ENCODE measurements around the gene CTBP2. TPM values are rescaled to one million over a fixed set of nuclear protein-coding genes. Genes with fewer than 3 reads are reported as not detected.
"Not testable (repeated sequence)": the region's sequence is repeated elsewhere in the genome, so short reads cannot be mapped to it uniquely, and the experiment has no call there.

The CTBP2 gene
- total RNA-seq, 1 experiment from 2014 or later: 125 TPM

DNA sequence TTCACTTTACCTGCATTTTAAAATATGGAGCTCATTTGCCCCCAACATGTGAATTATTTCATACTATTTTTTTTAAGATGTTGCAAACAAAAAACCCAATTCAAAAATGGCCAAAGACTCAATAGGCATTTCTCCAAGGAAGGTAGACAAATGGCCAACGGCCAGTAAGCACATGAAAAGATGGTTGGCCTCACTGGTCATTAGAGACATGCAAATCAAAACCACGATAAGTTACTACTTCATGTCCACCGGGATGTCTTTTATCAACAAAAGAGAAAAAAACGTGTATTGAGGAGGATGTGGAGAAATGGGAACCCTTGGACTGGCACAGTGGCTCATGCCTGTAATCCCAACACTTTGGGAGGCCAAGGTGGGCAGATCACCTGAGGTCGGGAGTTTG is 3.4 kb upstream of the CTBP2 start:
- CTCF ChIA-PET: no interaction called here
- DNase-seq (ENCODE audit: low read depth, low spot score) (no peak), ATAC-seq (no peak)
- Histone ChIP-seq H3K4me3 (ENCODE audit: low read depth in 2 of 2, low read length in 2 of 2) (no peak overlapping the region), H3K27ac (ENCODE audit: low read length) (no peak overlapping the region), H3K27me3 (ENCODE audit: control insufficient read depth, insufficient read depth, low read length) (no peaks in the 10 kb centered on the region; the same call in 1 of the 2 replicates), H3K9me3 (ENCODE audit: control insufficient read depth, insufficient read depth, low read depth, low read length) (no peaks in the 10 kb centered on the region), H3K36me3 (ENCODE audit: control insufficient read depth, insufficient read depth, low read length) (no peaks in the 10 kb centered on the region; the same call in 1 of the 2 replicates), H3K4me1 (ENCODE audit: control insufficient read depth, insufficient read depth, low read length) (0 out of 2 replicates have a peak, but pooled peaks cover 6% of the 10 kb centered on the region)
- intact Hi-C loops (cut with micrococcal nuclease; ENCODE audit: unreplicated experiment): loop anchor here (5.0 to 10.0 kb wide), 2 partner anchors 193 to 541 kb away; no protein-coding TSS in a partner anchor
- BruUV-seq (replicated peaks): no TSS peak
- in situ Hi-C loops (cut with HindIII; ENCODE audit: low pct_unique_long_range_greater_than_20kb, low sequenced_read_pairs): no loop called here
- POLR2A ChIA-PET: interaction anchor here (0.6 kb wide), 1 partner anchor 64 kb away, joined by 7 read pairs; no protein-coding TSS in a partner anchor
- TF ChIP-seq, protein P1, sequence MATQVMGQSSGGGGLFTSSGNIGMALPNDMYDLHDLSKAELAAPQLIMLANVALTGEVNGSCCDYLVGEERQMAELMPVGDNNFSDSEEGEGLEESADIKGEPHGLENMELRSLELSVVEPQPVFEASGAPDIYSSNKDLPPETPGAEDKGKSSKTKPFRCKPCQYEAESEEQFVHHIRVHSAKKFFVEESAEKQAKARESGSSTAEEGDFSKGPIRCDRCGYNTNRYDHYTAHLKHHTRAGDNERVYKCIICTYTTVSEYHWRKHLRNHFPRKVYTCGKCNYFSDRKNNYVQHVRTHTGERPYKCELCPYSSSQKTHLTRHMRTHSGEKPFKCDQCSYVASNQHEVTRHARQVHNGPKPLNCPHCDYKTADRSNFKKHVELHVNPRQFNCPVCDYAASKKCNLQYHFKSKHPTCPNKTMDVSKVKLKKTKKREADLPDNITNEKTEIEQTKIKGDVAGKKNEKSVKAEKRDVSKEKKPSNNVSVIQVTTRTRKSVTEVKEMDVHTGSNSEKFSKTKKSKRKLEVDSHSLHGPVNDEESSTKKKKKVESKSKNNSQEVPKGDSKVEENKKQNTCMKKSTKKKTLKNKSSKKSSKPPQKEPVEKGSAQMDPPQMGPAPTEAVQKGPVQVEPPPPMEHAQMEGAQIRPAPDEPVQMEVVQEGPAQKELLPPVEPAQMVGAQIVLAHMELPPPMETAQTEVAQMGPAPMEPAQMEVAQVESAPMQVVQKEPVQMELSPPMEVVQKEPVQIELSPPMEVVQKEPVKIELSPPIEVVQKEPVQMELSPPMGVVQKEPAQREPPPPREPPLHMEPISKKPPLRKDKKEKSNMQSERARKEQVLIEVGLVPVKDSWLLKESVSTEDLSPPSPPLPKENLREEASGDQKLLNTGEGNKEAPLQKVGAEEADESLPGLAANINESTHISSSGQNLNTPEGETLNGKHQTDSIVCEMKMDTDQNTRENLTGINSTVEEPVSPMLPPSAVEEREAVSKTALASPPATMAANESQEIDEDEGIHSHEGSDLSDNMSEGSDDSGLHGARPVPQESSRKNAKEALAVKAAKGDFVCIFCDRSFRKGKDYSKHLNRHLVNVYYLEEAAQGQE (IDR thresholded peaks at IDR 0.05; ENCODE audit: insufficient read depth in 1 of 2, low read depth in 2 of 2, low read length in 1 of 2): no peak
- no peak for TF ChIP-seq POLR2AphosphoS5 (IDR thresholded peaks at IDR 0.05; ENCODE audit: low read depth, low read length)
- no peak for TF ChIP-seq SIN3A (IDR thresholded peaks at IDR 0.05; ENCODE audit: borderline replicate concordance, insufficient read depth, low read depth, low read length)
- no peak for TF ChIP-seq TCF7L2 (IDR thresholded peaks at IDR 0.05; ENCODE audit: low read depth, low read length)
- TF ChIP-seq, protein P2, sequence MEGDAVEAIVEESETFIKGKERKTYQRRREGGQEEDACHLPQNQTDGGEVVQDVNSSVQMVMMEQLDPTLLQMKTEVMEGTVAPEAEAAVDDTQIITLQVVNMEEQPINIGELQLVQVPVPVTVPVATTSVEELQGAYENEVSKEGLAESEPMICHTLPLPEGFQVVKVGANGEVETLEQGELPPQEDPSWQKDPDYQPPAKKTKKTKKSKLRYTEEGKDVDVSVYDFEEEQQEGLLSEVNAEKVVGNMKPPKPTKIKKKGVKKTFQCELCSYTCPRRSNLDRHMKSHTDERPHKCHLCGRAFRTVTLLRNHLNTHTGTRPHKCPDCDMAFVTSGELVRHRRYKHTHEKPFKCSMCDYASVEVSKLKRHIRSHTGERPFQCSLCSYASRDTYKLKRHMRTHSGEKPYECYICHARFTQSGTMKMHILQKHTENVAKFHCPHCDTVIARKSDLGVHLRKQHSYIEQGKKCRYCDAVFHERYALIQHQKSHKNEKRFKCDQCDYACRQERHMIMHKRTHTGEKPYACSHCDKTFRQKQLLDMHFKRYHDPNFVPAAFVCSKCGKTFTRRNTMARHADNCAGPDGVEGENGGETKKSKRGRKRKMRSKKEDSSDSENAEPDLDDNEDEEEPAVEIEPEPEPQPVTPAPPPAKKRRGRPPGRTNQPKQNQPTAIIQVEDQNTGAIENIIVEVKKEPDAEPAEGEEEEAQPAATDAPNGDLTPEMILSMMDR (IDR thresholded peaks at IDR 0.05): no peak

DNA sequence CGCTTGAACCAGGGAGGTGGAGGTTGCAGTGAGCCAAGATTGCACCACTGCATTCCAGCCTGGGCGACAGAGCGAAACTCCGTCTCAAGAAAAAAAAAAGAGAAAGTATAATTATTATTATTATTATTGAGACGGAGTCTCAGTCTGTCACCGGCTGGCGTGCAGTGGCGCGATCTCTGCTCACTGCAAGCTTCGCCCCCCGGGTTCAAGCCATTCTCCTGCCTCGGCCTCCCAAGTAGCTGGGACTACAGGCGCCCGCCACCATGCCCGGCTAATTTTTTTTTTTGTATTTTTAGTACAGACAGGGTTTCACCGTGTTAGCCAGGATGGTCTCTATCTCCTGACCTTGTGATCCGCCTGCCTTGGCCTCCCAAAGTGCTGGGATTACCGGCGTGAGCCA is 2.9 kb upstream of the CTBP2 start:
- H3K9me3 ChIP-seq (ENCODE audit: control insufficient read depth, insufficient read depth, low read depth, low read length); ATAC-seq; CTCF ChIA-PET; in situ Hi-C loops (cut with HindIII; ENCODE audit: low pct_unique_long_range_greater_than_20kb, low sequenced_read_pairs); H3K4me3 ChIP-seq (ENCODE audit: low read depth in 2 of 2, low read length in 2 of 2); H3K27me3 ChIP-seq (ENCODE audit: control insufficient read depth, insufficient read depth, low read length); H3K4me1 ChIP-seq (ENCODE audit: control insufficient read depth, insufficient read depth, low read length); POLR2A ChIA-PET; H3K36me3 ChIP-seq (ENCODE audit: control insufficient read depth, insufficient read depth, low read length); DNase-seq (ENCODE audit: low read depth, low spot score); BruUV-seq (replicated peaks); H3K27ac ChIP-seq (ENCODE audit: low read length): not testable (repeated sequence)
- intact Hi-C loops (cut with micrococcal nuclease; ENCODE audit: unreplicated experiment): loop anchor here (5.0 to 10.0 kb wide), 2 partner anchors 194 to 541 kb away; no protein-coding TSS in a partner anchor

Data from Panc1 (cell line).